ENCODE measurements around the gene CUBN.

Gene CUBN

DNA sequence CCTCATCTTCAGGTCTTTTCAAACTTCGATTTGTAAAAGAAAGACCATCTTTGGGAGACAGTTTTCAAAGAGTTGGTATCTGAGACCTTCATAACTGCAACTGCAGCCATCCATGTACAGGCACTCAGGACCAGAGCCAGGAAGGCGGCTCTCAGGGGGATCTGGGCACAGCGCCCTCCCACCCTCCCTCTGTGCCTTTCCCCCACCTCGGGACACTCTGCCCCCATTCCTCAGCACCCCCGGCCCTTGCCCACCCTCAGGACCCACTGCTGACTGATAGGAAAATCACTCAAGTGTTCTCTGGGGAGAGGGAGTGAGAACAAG lies 143.6 kb downstream of the CUBN start:
- H3K4me3 ChIP-seq (IDR thresholded peaks at IDR 0.05; ENCODE audit: insufficient read depth, low read depth, low read length), result no peak overlapping the region
- H3K27me3 ChIP-seq (ENCODE audit: insufficient read depth, low read depth), result no peaks in the 10 kb centered on the region
- H2AFZ ChIP-seq (ENCODE audit: low read depth), result no peak overlapping the region
- TF ChIP-seq, protein P1, sequence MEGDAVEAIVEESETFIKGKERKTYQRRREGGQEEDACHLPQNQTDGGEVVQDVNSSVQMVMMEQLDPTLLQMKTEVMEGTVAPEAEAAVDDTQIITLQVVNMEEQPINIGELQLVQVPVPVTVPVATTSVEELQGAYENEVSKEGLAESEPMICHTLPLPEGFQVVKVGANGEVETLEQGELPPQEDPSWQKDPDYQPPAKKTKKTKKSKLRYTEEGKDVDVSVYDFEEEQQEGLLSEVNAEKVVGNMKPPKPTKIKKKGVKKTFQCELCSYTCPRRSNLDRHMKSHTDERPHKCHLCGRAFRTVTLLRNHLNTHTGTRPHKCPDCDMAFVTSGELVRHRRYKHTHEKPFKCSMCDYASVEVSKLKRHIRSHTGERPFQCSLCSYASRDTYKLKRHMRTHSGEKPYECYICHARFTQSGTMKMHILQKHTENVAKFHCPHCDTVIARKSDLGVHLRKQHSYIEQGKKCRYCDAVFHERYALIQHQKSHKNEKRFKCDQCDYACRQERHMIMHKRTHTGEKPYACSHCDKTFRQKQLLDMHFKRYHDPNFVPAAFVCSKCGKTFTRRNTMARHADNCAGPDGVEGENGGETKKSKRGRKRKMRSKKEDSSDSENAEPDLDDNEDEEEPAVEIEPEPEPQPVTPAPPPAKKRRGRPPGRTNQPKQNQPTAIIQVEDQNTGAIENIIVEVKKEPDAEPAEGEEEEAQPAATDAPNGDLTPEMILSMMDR (conservative IDR thresholded peaks at IDR 0.05; ENCODE audit: low read depth, low read length), result no peak
- no peaks in the 10 kb centered on the region for H3K36me3 ChIP-seq (ENCODE audit: insufficient read depth)
- H3K79me2 ChIP-seq (ENCODE audit: insufficient read depth, low read depth), result no peaks in the 10 kb centered on the region
- H4K20me1 ChIP-seq (ENCODE audit: insufficient read depth), result no peaks in the 10 kb centered on the region
- no peak overlapping the region for H3K9ac ChIP-seq
- no peaks in the 10 kb centered on the region for H3K4me1 ChIP-seq (ENCODE audit: low read depth, poor library complexity, severe bottlenecking)
- no peak overlapping the region for H3K4me2 ChIP-seq
- no peak overlapping the region for H3K27ac ChIP-seq

DNA sequence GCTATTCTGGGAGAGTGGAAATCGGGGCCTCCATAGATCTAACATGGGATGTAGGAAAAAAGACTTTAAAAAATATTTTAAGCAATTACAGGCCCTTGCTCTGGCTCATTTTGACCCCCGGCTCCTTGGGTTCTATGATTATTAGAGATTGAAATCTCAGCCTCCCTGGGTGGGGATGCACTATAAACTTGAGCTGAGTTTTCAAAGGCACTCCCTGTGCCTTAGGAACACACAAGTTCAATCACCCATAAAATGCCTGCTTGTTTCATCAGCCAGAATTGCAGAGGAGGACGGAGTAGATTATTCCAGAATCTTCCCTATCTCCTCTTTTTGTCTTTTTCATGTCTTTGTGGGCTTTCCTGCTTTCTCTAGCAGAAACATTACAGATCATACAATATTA lies 145.4 kb downstream of the CUBN start:
- Histone ChIP-seq H3K9ac (no peak overlapping the region), H3K27ac (no peak overlapping the region), H3K4me3 (IDR thresholded peaks at IDR 0.05; ENCODE audit: insufficient read depth, low read depth, low read length) (no peak overlapping the region), H3K4me2 (no peak overlapping the region), H3K36me3 (ENCODE audit: insufficient read depth) (no peaks in the 10 kb centered on the region), H3K79me2 (ENCODE audit: insufficient read depth, low read depth) (no peaks in the 10 kb centered on the region), H3K4me1 (ENCODE audit: low read depth, poor library complexity, severe bottlenecking) (no peaks in the 10 kb centered on the region), H3K27me3 (ENCODE audit: insufficient read depth, low read depth) (no peaks in the 10 kb centered on the region), H4K20me1 (ENCODE audit: insufficient read depth) (no peaks in the 10 kb centered on the region), H2AFZ (ENCODE audit: low read depth) (no peak overlapping the region)
- TF ChIP-seq, protein P1 (conservative IDR thresholded peaks at IDR 0.05; ENCODE audit: low read depth, low read length), result no peak

DNA sequence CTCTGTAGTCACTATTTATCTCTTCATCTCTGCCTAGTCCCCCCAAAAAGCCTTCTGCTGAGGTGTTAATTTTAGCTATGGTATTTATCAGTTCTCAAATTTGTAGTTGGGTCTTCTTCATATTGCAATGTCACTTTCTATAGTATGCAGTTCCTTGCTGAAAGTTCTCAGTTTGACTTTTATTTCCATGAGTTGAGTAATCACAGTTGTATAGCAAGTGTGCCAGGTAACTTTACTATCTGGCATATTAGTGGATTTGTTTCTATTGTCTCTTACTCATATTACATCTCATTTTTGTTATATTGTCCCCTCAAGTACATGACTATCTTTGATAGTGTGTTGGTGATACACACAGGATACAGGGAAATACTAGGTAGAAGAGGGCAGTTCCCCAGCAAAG lies 152.8 kb downstream of the CUBN start:
- Histone ChIP-seq H3K79me2 (ENCODE audit: insufficient read depth, low read depth) (no peaks in the 10 kb centered on the region), H2AFZ (ENCODE audit: low read depth) (no peak overlapping the region), H3K4me1 (ENCODE audit: low read depth, poor library complexity, severe bottlenecking) (no peaks in the 10 kb centered on the region), H3K36me3 (ENCODE audit: insufficient read depth) (no peaks in the 10 kb centered on the region), H3K9ac (no peak overlapping the region), H4K20me1 (ENCODE audit: insufficient read depth) (no peaks in the 10 kb centered on the region), H3K27ac (no peak overlapping the region), H3K4me2 (no peak overlapping the region), H3K27me3 (ENCODE audit: insufficient read depth, low read depth) (no peaks in the 10 kb centered on the region), H3K4me3 (IDR thresholded peaks at IDR 0.05; ENCODE audit: insufficient read depth, low read depth, low read length) (no peak overlapping the region)
- TF ChIP-seq, protein P1 (conservative IDR thresholded peaks at IDR 0.05; ENCODE audit: low read depth, low read length), result no peak

DNA sequence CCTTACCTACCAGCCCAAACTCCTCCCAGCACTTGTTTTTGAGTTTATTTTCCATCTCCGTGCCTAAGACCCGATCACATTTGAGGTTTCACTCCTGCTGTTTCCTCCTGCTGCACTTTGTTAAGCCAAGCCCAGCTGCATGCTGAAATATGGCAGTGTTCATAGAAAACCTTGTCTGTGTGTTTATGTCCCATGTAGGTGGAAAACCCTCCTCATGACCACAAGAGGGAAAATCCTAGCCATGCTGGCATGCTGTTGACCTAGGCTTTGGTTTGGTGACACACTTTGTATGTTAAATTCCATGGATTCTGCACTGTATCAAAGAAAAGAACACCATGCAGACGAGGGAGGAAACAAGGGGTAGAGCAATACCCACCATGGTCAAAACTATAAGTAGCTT lies 154.4 kb downstream of the CUBN start:
- no peaks in the 10 kb centered on the region for H3K27me3 ChIP-seq (ENCODE audit: insufficient read depth, low read depth)
- no peak overlapping the region for H3K9ac ChIP-seq
- no peak overlapping the region for H3K4me3 ChIP-seq (IDR thresholded peaks at IDR 0.05; ENCODE audit: insufficient read depth, low read depth, low read length)
- TF ChIP-seq, protein P1 (conservative IDR thresholded peaks at IDR 0.05; ENCODE audit: low read depth, low read length), result no peak
- H2AFZ ChIP-seq (ENCODE audit: low read depth), result no peak overlapping the region
- no peak overlapping the region for H3K4me2 ChIP-seq
- no peaks in the 10 kb centered on the region for H3K4me1 ChIP-seq (ENCODE audit: low read depth, poor library complexity, severe bottlenecking)
- H3K36me3 ChIP-seq (ENCODE audit: insufficient read depth), result no peaks in the 10 kb centered on the region
- H4K20me1 ChIP-seq (ENCODE audit: insufficient read depth), result no peaks in the 10 kb centered on the region
- no peak overlapping the region for H3K27ac ChIP-seq
- no peaks in the 10 kb centered on the region for H3K79me2 ChIP-seq (ENCODE audit: insufficient read depth, low read depth)
